HG02938 (cell line): ENCODE data around the gene VAPA.

Experiments
- ATAC-seq: cut with Tn5 transposase; IDR thresholded peaks from one replicate; pipeline ENCODE4 v1.9.1; 2021; ENCODE audit warnings: mild to moderate bottlenecking, moderate library complexity; ENCODE audit not compliant: unreplicated experiment

The VAPA gene

GRCh38 chr18:9968081-9968848, 54.4 kb downstream of the VAPA start:
- no peak for ATAC-seq

- ATAC-seq: no peak
Observed at GRCh38 chr18:9969247-9969646, 55.4 kb downstream of the VAPA start.

- no peak for ATAC-seq
Observed at GRCh38 chr18:9971313-9971920, 57.6 kb downstream of the VAPA start.

GRCh38 chr18:9973470-9973869, 59.7 kb downstream of the VAPA start:
- ATAC-seq: no peak

- no peak for ATAC-seq
Observed at GRCh38 chr18:9974279-9974915, 60.6 kb downstream of the VAPA start.

- no peak for ATAC-seq
Observed at GRCh38 chr18:9975658-9976057, 61.8 kb downstream of the VAPA start.

GRCh38 chr18:9982711-9983110, 68.9 kb downstream of the VAPA start:
- no peak for ATAC-seq

- ATAC-seq: no peak
Observed at GRCh38 chr18:9984080-9984479, 70.3 kb downstream of the VAPA start.

- ATAC-seq: no peak
Observed at GRCh38 chr18:9985641-9986040, 71.8 kb downstream of the VAPA start.

GRCh38 chr18:9986156-9986930, 72.5 kb downstream of the VAPA start:
- no peak for ATAC-seq

GRCh38 chr18:9987345-9987744, 73.5 kb downstream of the VAPA start:
- no peak for ATAC-seq

- ATAC-seq: no peak
Observed at GRCh38 chr18:9987931-9988330, 74.1 kb downstream of the VAPA start.

- no peak for ATAC-seq
Observed at GRCh38 chr18:9988665-9989064, 74.8 kb downstream of the VAPA start.

GRCh38 chr18:9989481-9989880, 75.7 kb downstream of the VAPA start:
- no peak for ATAC-seq

GRCh38 chr18:9991011-9992000, 77.5 kb downstream of the VAPA start:
- ATAC-seq: no peak

GRCh38 chr18:9992300-9992972, 78.6 kb downstream of the VAPA start:
- no peak for ATAC-seq

GRCh38 chr18:9992973-9993520, 79.2 kb downstream of the VAPA start:
- ATAC-seq: no peak

- ATAC-seq: no peak
Observed at GRCh38 chr18:9993521-9994025, 79.8 kb downstream of the VAPA start.

- no peak for ATAC-seq
Observed at GRCh38 chr18:9994026-9994570, 80.3 kb downstream of the VAPA start.
